IMR-90 (cell line): ENCODE data around the gene KIF20B. TPM values are rescaled to one million over a fixed set of nuclear protein-coding genes. Genes with fewer than 3 reads are reported as not detected.

Experiments used
- ATAC-seq: fragments of 200-7000 bp; cut with Tn5 transposase; 2 replicates; pipeline ENCODE4 v1.9.1; 2020; ENCODE audit warnings: low read depth, mild to moderate bottlenecking, moderate library complexity
- BruUV-seq: library from RNA; stranded (reverse); fragments of 400-500 nt; replicated peaks from 2 replicates; lab custom pipeline; 2021; lab: Mats Ljungman, UMichigan
- CTCF ChIA-PET: fragments of 300-600 bp; formaldehyde crosslinking; extraction: SDS; loops from one replicate; lab custom pipeline; 2021; ENCODE audit warnings: antibody characterized with exemption; lab: Yijun Ruan, JAX
- POLR2A ChIA-PET: fragments of 300-600 bp; sonication (Branson Sonifier 250); formaldehyde crosslinking; loops from one replicate; lab custom pipeline; 2022; ENCODE audit warnings: antibody characterized with exemption; ENCODE audit not compliant: unreplicated experiment; lab: Charles Lee
- DNase-seq: peaks from one replicate; pipeline ENCODE4 v3.0.0; 2013
- H2AFZ ChIP-seq: replicated peaks from 2 replicates; pipeline ENCODE3; 2013; ENCODE audit warnings: low read length, mild to moderate bottlenecking; ENCODE audit not compliant: poor library complexity
- H2AK5ac ChIP-seq: 2 replicates; pipeline ENCODE4 v1.6.1; 2013; ENCODE audit warnings: low read depth, low read length, inconsistent platforms
- H2AK9ac ChIP-seq: replicated peaks from 2 replicates; pipeline ENCODE3; 2013; ENCODE audit warnings: mild to moderate bottlenecking, low read depth, low read length, moderate library complexity; ENCODE audit not compliant: poor library complexity
- H2BK120ac ChIP-seq: 2 replicates; pipeline ENCODE4 v1.6.1; 2013; ENCODE audit warnings: low read depth, low read length, inconsistent platforms
- H2BK15ac ChIP-seq: 3 replicates; pipeline ENCODE4 v1.6.1; 2013; ENCODE audit warnings: low read depth, low read length, inconsistent platforms
- H2BK20ac ChIP-seq: 2 replicates; pipeline ENCODE4 v1.6.1; 2013; ENCODE audit warnings: low read depth, mild to moderate bottlenecking, inconsistent platforms, low read length, moderate library complexity
- H2BK5ac ChIP-seq: 2 replicates; pipeline ENCODE4 v1.6.1; 2013; ENCODE audit warnings: mild to moderate bottlenecking, low read depth, low read length, inconsistent platforms; ENCODE audit not compliant: poor library complexity, severe bottlenecking
- H3K14ac ChIP-seq: replicated peaks from 2 replicates; pipeline ENCODE4 v1.6.1; 2013; ENCODE audit warnings: low read depth, low read length, inconsistent platforms
- H3K18ac ChIP-seq: 2 replicates; pipeline ENCODE4 v1.6.1; 2013; ENCODE audit warnings: low read depth, low read length, control low read depth
- H3K23ac ChIP-seq: 2 replicates; pipeline ENCODE4 v1.6.1; 2013; ENCODE audit warnings: low read depth, low read length, inconsistent platforms
- H3K27ac ChIP-seq: 2 replicates; pipeline ENCODE4 v1.5.1; 2013; ENCODE audit warnings: mild to moderate bottlenecking, control low read depth, low read length; ENCODE audit not compliant: insufficient read depth
- H3K27me3 ChIP-seq: 2 replicates; pipeline ENCODE4 v1.6.1; 2013; ENCODE audit warnings: low read length; ENCODE audit not compliant: control insufficient read depth, insufficient read depth
- H3K36me3 ChIP-seq: 2 replicates; pipeline ENCODE4 v1.6.1; 2013; ENCODE audit warnings: low read length, mixed read lengths; ENCODE audit not compliant: control insufficient read depth, insufficient read depth
- H3K4ac ChIP-seq: 2 replicates; pipeline ENCODE4 v1.6.1; 2013; ENCODE audit warnings: low read depth, low read length, inconsistent platforms
- H3K4me1 ChIP-seq: 2 replicates; pipeline ENCODE4 v1.6.1; 2013; ENCODE audit warnings: low read length, mixed read lengths; ENCODE audit not compliant: control insufficient read depth, insufficient read depth
- H3K4me2 ChIP-seq: 2 replicates; pipeline ENCODE4 v1.6.1; 2013; ENCODE audit warnings: low read depth, mild to moderate bottlenecking, control low read depth, low read length, moderate library complexity
- H3K4me3 ChIP-seq: 2 replicates; pipeline ENCODE4 v1.5.1; 2013; ENCODE audit warnings: low read depth, mild to moderate bottlenecking, control low read depth, low read length, moderate library complexity; ENCODE audit not compliant: insufficient read depth
- H3K56ac ChIP-seq: 2 replicates; pipeline ENCODE4 v1.6.1; 2013; ENCODE audit warnings: low read length, inconsistent platforms; ENCODE audit not compliant: insufficient read depth; ENCODE audit errors: extremely low read depth
- H3K79me1 ChIP-seq, 2 experiments: 2 replicates each; pipeline ENCODE4 v1.6.1; 2013; ENCODE audit warnings: low read length in 2 of 2, inconsistent platforms in 1 of 2, low read depth in 1 of 2
- H3K9ac ChIP-seq: 2 replicates; pipeline ENCODE4 v1.6.1; 2013; ENCODE audit warnings: low read depth, low read length, control low read depth
- H3K9me1 ChIP-seq: 2 replicates; pipeline ENCODE4 v1.6.1; 2013; ENCODE audit warnings: low read length, inconsistent platforms; ENCODE audit not compliant: insufficient read depth
- H3K9me3 ChIP-seq: 2 replicates; pipeline ENCODE4 v1.6.1; 2013; ENCODE audit warnings: low read length; ENCODE audit not compliant: control insufficient read depth, insufficient read depth
- H4K20me1 ChIP-seq: 2 replicates; pipeline ENCODE4 v1.6.1; 2013; ENCODE audit warnings: low read length, inconsistent platforms; ENCODE audit not compliant: insufficient read depth
- H4K5ac ChIP-seq: 2 replicates; pipeline ENCODE4 v1.6.1; 2013; ENCODE audit warnings: mild to moderate bottlenecking, low read depth, low read length, control low read depth
- H4K8ac ChIP-seq, 2 experiments: 2 replicates each; pipeline ENCODE4 v1.6.1; 2013; ENCODE audit warnings: low read depth in 2 of 2, low read length in 2 of 2, control low read depth in 1 of 2, inconsistent platforms in 1 of 2
- H4K91ac ChIP-seq: 2 replicates; pipeline ENCODE4 v1.6.1; 2013; ENCODE audit warnings: low read depth, low read length, inconsistent platforms; ENCODE audit not compliant: insufficient read depth
- FOS ChIP-seq: fragments of 150-350 bp; IDR thresholded peaks from 2 replicates; pipeline ENCODE4 v1.6.1; 2016; ENCODE audit warnings: low read depth, low read length
- MAFK ChIP-seq: IDR thresholded peaks from 2 replicates; pipeline ENCODE4 v1.6.1; 2012; ENCODE audit warnings: low read depth, low read length, improper control_type of control experiment
- WGBS, 2 experiments: methylation state at CpG; one replicate each; pipeline versions ENCODE4 v1.1.5 to v1.1.7; 2013; ENCODE audit warnings: missing lambda C conversion rate in 2 of 2; ENCODE audit not compliant: insufficient read length in 1 of 2; ENCODE audit errors: extremely low coverage in 2 of 2; 5-methylcytosine and 5-hydroxymethylcytosine counted together
- dilution Hi-C: fragments of 300-500 bp; cut with HindIII; formaldehyde crosslinking; loops from one replicate; pipeline ENCODE4 v1.14.3; 2018; ENCODE audit warnings: low sequenced_read_pairs; ENCODE audit not compliant: unreplicated experiment
- in situ Hi-C: fragments of 300-500 bp; cut with MboI; formaldehyde crosslinking; loops from 3 replicates; pipeline ENCODE4 v1.14.3; 2019; ENCODE audit warnings: low sequenced_read_pairs, inconsistent platforms, mixed read lengths
- intact Hi-C: fragments of 100-400 bp; cut with micrococcal nuclease; formaldehyde crosslinking; loops from 2 replicates; pipeline ENCODE4 v1.10.0; 2022
- polyA plus RNA-seq, 3 experiments: library from polyadenylated mRNA; depleted of rRNA; stranded (reverse); fragments of >200 nt; gene quantifications; 2 replicates each; pipeline ENCODE4 v1.2.3, GENCODE V29; 2012; ENCODE audit warnings: low replicate concordance in 1 of 3
- total RNA-seq: library from RNA; depleted of rRNA; stranded (reverse); fragments of >200 nt; gene quantifications from 2 replicates; pipeline ENCODE4 v1.2.3, GENCODE V29; 2012
- TF ChIP-seq, protein P1 (sequence below): fragments of 150-350 bp; IDR thresholded peaks from 2 replicates; pipeline ENCODE4 v1.6.1; 2016; ENCODE audit warnings: low read depth, mild to moderate bottlenecking, low read length, moderate library complexity, borderline replicate concordance

The KIF20B gene
- total and polyA plus RNA-seq, 2 of the 4 experiments (the other 2 are of a cell fraction), result 3.1 to 23.5 TPM

- TF ChIP-seq, protein P1, sequence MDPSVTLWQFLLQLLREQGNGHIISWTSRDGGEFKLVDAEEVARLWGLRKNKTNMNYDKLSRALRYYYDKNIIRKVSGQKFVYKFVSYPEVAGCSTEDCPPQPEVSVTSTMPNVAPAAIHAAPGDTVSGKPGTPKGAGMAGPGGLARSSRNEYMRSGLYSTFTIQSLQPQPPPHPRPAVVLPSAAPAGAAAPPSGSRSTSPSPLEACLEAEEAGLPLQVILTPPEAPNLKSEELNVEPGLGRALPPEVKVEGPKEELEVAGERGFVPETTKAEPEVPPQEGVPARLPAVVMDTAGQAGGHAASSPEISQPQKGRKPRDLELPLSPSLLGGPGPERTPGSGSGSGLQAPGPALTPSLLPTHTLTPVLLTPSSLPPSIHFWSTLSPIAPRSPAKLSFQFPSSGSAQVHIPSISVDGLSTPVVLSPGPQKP, result no peak
Measured at GRCh38 chr10:89651916-89652573, 49.3 kb upstream of the KIF20B start (continued).

DNA sequence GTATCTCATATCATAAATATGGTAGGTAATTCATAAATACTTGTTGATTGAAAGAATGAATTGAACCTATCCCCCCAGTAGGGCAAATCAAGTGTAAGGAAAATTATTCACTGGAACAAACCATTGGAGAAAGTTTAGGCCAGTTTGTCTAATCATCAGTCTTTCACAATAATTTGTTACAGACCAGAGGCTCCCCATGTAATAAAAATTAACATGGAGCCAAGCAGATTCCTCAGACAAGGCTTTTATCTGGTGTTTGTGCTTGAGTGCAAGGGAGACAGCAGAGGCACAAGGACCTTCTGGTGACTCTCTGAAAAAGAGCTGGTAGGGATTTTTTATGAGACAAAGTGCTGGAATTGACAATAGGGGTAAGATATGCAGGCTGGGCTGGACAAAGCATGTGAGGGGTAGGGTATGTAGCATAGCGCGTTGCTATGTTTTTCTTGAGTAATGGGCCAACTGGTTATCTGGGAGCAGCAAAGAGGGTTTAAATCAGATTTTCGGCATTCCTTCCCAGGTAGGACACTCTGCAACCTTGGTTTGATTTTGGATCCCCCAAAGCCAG lies 48.5 kb upstream of the KIF20B start:
- no peak overlapping the region for H2BK20ac ChIP-seq
- BruUV-seq, result no TSS peak

More for the DNA sequence above, 48.5 kb upstream of the KIF20B start:
- no peak overlapping the region for H3K4ac ChIP-seq
- intact Hi-C loops (no loop called here), dilution Hi-C loops (no loop called here), in situ Hi-C loops (no loop called here)
- H3K27me3 ChIP-seq, result no peaks in the 10 kb centered on the region
- H3K79me1 ChIP-seq, result no peaks in the 10 kb centered on the region
- no peak overlapping the region for H2AK9ac ChIP-seq
- TF ChIP-seq FOS (no peak), MAFK (no peak)
- no peaks in the 10 kb centered on the region for H4K20me1 ChIP-seq
- no peaks in the 10 kb centered on the region for H3K9me3 ChIP-seq
- no peak overlapping the region for H4K5ac ChIP-seq
- no peak overlapping the region for H4K8ac ChIP-seq
- no peak overlapping the region for H3K23ac ChIP-seq
- H3K18ac ChIP-seq, result no peak overlapping the region
- H3K4me1 ChIP-seq, result no peaks in the 10 kb centered on the region
- POLR2A ChIA-PET, result no interaction called here
- H4K91ac ChIP-seq, result no peak overlapping the region
- DNase-seq (no peak), ATAC-seq (no peak)
- no peak overlapping the region for H3K14ac ChIP-seq
- H2BK120ac ChIP-seq, result no peak overlapping the region
- no peak overlapping the region for H2BK15ac ChIP-seq
- 89% methylated on average over 3 of the region's 3 CpGs; no CpG with 5 or more reads in 1 of the 2 experiments for WGBS, 2 experiments
- H3K27ac ChIP-seq, result no peak overlapping the region
- H2BK5ac ChIP-seq, result no peak overlapping the region
- H3K9me1 ChIP-seq, result no peaks in the 10 kb centered on the region
- H3K36me3 ChIP-seq, result no peaks in the 10 kb centered on the region
- no peak overlapping the region for H3K4me2 ChIP-seq
- no peak overlapping the region for H2AK5ac ChIP-seq
- H3K9ac ChIP-seq, result no peak overlapping the region
- no peak overlapping the region for H2AFZ ChIP-seq
- CTCF ChIA-PET, result no interaction called here
- no peak overlapping the region for H3K56ac ChIP-seq
- H3K4me3 ChIP-seq, result no peak overlapping the region
